HG02970 (cell line): ENCODE measurements around the gene SMIM12.

ENCODE experiments used
- ATAC-seq: cut with Tn5 transposase; IDR thresholded peaks from one replicate; pipeline ENCODE4 v1.9.1; 2021; ENCODE audit warnings: mild to moderate bottlenecking, moderate library complexity, moderate number of reproducible peaks; ENCODE audit not compliant: unreplicated experiment, low FRiP score

SMIM12 gene

GRCh38 chr1:34808051-34808810 is 51.3 kb downstream of the SMIM12 start:
- ATAC-seq, result no peak

- no peak for ATAC-seq
Observed at GRCh38 chr1:34806396-34806795, 53.2 kb downstream of the SMIM12 start.

GRCh38 chr1:34803770-34804169 is 55.8 kb downstream of the SMIM12 start:
- no peak for ATAC-seq
